K562 treated with DMSO at 1 percent for 24 hours (cell line): ENCODE results near the gene C17orf50. TPM values are rescaled to one million over a fixed set of nuclear protein-coding genes. Genes with fewer than 3 reads are reported as not detected.

Experiments
- total RNA-seq: library from RNA; unstranded; fragments of 300-600 nt; gene quantifications from 2 replicates; pipeline ENCODE4 v1.2.3, GENCODE V29; 2022; ENCODE audit warnings: low read depth; ENCODE audit not compliant: insufficient read depth

Gene C17orf50
- not detected in 2 replicates for total RNA-seq

GRCh38 chr17:35760587-35760986 is at the start of gene C17orf50:
Gene C17orf50 (plus strand): TSS chr17:35760887. CDS start chr17:35760942, 55 bp downstream.

GRCh38 chr17:35731239-35731916 is 29.3 kb upstream of the C17orf50 start, which contains the start of gene RASL10B:
Gene RASL10B (plus strand): TSS chr17:35731639. CDS start chr17:35735185, 3,546 bp downstream.

GRCh38 chr17:35752945-35753764 is 7.5 kb upstream of the C17orf50 start, which contains the start of gene GAS2L2:
Gene GAS2L2 (minus strand): TSS chr17:35753239. CDS start chr17:35752850, 389 bp downstream.

DNA sequence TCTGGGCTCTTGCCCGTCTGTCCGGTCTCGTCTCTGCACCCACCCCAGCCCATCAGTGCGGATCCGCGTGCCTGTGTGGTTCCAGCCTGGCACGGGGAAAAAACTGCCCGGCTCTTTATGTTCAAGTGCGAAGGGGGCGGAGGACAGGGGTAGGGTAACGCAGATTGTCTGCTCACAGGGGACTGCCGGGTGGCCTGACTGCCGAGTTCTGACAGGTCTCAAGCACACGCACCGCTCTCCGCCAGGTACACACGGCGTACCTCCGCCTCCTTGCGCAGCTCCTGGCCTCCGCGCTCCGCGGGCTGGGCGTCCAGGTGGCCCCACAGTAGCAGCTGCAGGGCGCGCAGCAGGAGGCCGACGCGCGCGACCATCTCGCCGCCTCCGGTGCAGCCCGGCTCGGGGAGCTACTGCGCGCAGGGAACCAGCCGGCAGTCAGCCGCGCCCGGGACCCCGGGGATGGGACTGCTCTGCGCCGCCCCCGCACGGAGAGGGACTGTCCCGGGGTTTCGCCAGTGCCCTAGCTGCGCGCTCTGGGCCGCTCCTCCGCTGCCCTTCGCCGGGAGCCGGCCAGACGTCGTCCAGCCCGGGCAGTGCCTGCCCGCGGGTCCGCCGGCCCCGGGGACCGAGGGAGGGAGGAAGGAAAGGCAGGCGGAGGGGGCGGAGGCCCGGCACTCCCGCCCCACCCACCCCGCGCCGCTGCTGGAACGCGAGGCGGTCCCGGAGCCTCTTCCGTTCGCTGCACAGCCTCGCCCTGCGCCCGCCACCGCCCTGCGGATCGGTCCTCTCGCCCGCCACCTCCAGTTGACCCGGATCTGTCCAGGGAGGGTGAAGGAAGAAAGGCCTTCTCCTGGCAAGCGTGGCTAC is 34.6 kb downstream of the C17orf50 start, which contains the start of gene MMP28:
Gene MMP28, minus strand, starts transcription at position 635 of the 864 bp plus-strand sequence. Its CDS starts 264 bp downstream, at position 371.

GRCh38 chr17:35808962-35809854 is 48.5 kb downstream of the C17orf50 start, which contains the start of gene TAF15:
Gene TAF15 (plus strand): TSS chr17:35809484. CDS start chr17:35809570, 86 bp downstream.

Other genes starting within 250 kb of the C17orf50 start
- 1.2 and 1.3 TPM in 2 replicates for gene SLFN12L, start 223.2 kb upstream of the C17orf50 start, total RNA-seq
- gene SLFN14, start 200.1 kb upstream of the C17orf50 start, total RNA-seq = 2.2 and 2.9 TPM in 2 replicates
- gene PEX12, start 182.3 kb upstream of the C17orf50 start, total RNA-seq = 8.6 and 8.8 TPM in 2 replicates
- 93.4 and 98.6 TPM in 2 replicates for gene AP2B1, start 173.6 kb upstream of the C17orf50 start, total RNA-seq
- gene RASL10B, start 29.2 kb upstream of the C17orf50 start, total RNA-seq = 0.10 TPM in 1 of 2 replicates, not detected in the other
- not detected in 2 replicates for gene GAS2L2, start 7.6 kb upstream of the C17orf50 start, total RNA-seq
- gene MMP28, start 34.8 kb downstream of the C17orf50 start, total RNA-seq = not detected in 2 replicates
- gene TAF15, start 48.6 kb downstream of the C17orf50 start, total RNA-seq = 127 and 139 TPM in 2 replicates
- gene HEATR9, start 108.0 kb downstream of the C17orf50 start, total RNA-seq = not detected in 2 replicates
- gene CCL5, start 119.5 kb downstream of the C17orf50 start, total RNA-seq = 0.53 and 0.67 TPM in 2 replicates
- 10.2 and 13.9 TPM in 2 replicates for gene RDM1, start 169.9 kb downstream of the C17orf50 start, total RNA-seq
- not detected in 2 replicates for gene LYZL6, start 182.8 kb downstream of the C17orf50 start, total RNA-seq
- gene CCL16, start 220.6 kb downstream of the C17orf50 start, total RNA-seq = not detected in 2 replicates
- not detected in 2 replicates for gene CCL14, start 225.8 kb downstream of the C17orf50 start, total RNA-seq
- gene CCL15, start 240.7 kb downstream of the C17orf50 start, total RNA-seq = not detected in 2 replicates